ENCODE results near the gene SELPLG. TPM values are rescaled to one million over a fixed set of nuclear protein-coding genes. Genes with fewer than 3 reads are reported as not detected.
"Not testable (repeated sequence)": the region's sequence is repeated elsewhere in the genome, so short reads cannot be mapped to it uniquely, and the experiment has no call there.

SELPLG gene
- total RNA-seq, 1 donor from 2014 or later = 0.51 TPM

DNA sequence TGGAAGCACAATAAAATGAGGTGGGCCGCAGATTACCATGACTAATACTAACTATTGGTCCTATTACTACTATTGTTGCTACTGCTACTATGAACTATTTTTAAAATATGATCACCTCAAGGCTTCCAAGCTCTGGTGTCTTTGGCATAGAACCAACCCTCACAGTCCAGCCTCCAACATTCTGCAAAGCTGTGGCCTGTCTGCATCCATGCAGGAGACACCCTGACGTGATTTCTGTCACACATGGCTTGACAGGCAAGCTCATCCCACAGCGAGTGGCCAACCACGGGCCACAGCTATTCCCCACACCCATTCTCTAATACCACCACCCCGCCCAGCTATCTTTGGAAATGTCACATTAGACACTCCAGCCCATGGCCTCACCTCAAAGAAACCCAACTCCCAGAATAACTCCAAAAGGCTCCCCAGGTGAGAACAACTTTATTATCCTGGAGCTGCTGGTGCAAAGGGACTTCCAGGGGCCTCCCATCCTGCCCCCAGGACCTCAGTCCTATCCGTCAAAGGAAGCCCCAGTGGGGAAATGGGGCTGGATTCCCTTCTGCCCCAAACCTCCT, 56.9 kb downstream of the SELPLG start:
- Mint-ChIP-seq H3K4me3 (no peak overlapping the region), H3K4me1 (no peaks in the 10 kb centered on the region), H3K36me3 (ENCODE audit: low read depth) (no peaks in the 10 kb centered on the region), H3K9me3 (peaks cover 4% of the 10 kb centered on the region), H3K27ac (ENCODE audit: unreplicated experiment) (no peak overlapping the region), H3K27me3 (ENCODE audit: low read depth) (peaks cover 9% of the 10 kb centered on the region)
- TF ChIP-seq, protein P1, sequence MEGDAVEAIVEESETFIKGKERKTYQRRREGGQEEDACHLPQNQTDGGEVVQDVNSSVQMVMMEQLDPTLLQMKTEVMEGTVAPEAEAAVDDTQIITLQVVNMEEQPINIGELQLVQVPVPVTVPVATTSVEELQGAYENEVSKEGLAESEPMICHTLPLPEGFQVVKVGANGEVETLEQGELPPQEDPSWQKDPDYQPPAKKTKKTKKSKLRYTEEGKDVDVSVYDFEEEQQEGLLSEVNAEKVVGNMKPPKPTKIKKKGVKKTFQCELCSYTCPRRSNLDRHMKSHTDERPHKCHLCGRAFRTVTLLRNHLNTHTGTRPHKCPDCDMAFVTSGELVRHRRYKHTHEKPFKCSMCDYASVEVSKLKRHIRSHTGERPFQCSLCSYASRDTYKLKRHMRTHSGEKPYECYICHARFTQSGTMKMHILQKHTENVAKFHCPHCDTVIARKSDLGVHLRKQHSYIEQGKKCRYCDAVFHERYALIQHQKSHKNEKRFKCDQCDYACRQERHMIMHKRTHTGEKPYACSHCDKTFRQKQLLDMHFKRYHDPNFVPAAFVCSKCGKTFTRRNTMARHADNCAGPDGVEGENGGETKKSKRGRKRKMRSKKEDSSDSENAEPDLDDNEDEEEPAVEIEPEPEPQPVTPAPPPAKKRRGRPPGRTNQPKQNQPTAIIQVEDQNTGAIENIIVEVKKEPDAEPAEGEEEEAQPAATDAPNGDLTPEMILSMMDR (conservative IDR thresholded peaks at IDR 0.05) = no peak
- DNase-seq (ENCODE audit: low read depth, low spot score) = no peak

DNA sequence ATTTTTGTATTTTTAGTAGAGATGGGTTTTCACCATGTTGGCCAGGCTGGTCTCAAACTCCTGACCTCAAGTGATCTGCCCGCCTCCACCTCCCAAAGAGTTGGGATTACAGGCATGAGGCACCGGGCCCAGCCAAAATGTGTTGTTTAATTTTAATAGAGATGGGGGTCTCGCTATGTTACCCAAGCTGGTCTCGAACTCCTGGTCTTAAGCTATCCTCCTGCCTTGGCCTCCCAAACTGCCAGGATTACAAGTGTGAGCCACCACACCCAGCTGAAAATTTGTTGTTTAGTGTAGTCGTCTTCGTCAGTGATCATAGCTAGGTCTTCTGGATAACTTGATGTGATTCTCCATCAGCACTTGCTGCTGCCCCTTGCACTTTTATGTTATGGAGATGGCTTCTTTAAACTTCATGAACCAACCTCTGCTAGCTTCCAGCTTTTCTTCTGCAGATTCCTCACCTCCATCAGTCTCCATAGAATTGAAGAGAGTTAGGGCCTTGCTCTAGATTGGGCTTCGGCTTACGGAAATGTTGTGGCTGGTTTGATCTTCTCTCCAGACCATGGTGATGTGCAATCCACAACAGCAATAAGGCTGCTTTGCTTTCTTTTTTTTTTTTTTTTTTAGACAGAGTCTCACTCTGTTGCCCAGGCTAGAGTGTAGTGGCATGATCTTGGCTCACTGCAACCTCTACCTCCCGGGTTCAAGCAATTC, 58.3 kb downstream of the SELPLG start:
- Mint-ChIP-seq H3K4me1 (no peaks in the 10 kb centered on the region), H3K27ac (ENCODE audit: unreplicated experiment) (no peak overlapping the region), H3K9me3 (peaks cover 4% of the 10 kb centered on the region), H3K27me3 (ENCODE audit: low read depth) (peaks cover 9% of the 10 kb centered on the region), H3K36me3 (ENCODE audit: low read depth) (no peaks in the 10 kb centered on the region), H3K4me3 (no peak overlapping the region)
- DNase-seq (ENCODE audit: low read depth, low spot score) = no peak
- TF ChIP-seq, protein P1 (conservative IDR thresholded peaks at IDR 0.05) = no peak

DNA sequence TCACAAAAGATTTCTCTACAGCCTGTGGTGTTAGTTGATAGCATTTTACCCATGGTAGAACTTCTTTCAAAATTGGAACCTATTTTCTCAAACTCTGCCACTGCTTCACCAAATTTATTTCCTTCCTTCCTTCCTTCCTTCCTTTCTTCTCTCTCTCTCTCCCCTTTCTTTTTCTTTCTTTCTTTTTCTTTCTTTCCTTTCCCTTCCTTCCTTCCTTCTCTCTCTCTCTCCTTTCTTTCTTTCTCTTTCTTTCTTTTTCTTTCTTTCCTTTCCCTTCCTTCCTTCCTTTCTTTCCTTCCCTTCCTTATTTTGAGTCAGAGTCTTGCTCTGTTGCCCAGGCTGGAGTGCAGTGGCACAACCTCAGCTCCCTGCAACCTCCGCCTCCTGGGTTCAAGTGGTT, 59.4 kb downstream of the SELPLG start:
- H3K9me3 Mint-ChIP-seq; DNase-seq (ENCODE audit: low read depth, low spot score); H3K4me1 Mint-ChIP-seq; H3K27ac Mint-ChIP-seq (ENCODE audit: unreplicated experiment); H3K27me3 Mint-ChIP-seq (ENCODE audit: low read depth); H3K4me3 Mint-ChIP-seq; H3K36me3 Mint-ChIP-seq (ENCODE audit: low read depth): not testable (repeated sequence)

DNA sequence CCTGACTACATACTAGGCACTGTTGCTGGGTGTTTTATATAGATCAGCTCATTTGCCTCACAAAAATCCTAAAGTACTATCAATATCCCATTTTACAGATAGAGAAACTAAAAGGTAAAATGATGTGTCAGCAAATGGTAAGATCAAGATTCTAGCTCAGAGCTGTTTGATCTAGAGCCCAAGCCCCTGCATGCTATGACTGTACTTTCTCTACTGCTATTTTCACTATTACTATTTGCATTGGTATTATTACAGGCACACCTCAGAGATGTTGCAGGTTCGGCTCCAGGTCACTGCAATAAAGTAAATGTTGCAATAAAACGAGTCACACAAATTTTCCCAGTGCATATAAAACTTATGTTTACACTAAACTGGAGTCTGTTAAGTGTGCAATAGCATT, 60.4 kb downstream of the SELPLG start:
- H3K4me3 Mint-ChIP-seq = no peak overlapping the region
- no peaks in the 10 kb centered on the region for H3K9me3 Mint-ChIP-seq
- no peak for DNase-seq (ENCODE audit: low read depth, low spot score)
- TF ChIP-seq, protein P1 (conservative IDR thresholded peaks at IDR 0.05) = no peak
- H3K27ac Mint-ChIP-seq (ENCODE audit: unreplicated experiment) = no peak overlapping the region
- H3K36me3 Mint-ChIP-seq (ENCODE audit: low read depth) = peaks cover 2% of the 10 kb centered on the region
- no peaks in the 10 kb centered on the region for H3K4me1 Mint-ChIP-seq
- peaks cover 9% of the 10 kb centered on the region for H3K27me3 Mint-ChIP-seq (ENCODE audit: low read depth)

DNA sequence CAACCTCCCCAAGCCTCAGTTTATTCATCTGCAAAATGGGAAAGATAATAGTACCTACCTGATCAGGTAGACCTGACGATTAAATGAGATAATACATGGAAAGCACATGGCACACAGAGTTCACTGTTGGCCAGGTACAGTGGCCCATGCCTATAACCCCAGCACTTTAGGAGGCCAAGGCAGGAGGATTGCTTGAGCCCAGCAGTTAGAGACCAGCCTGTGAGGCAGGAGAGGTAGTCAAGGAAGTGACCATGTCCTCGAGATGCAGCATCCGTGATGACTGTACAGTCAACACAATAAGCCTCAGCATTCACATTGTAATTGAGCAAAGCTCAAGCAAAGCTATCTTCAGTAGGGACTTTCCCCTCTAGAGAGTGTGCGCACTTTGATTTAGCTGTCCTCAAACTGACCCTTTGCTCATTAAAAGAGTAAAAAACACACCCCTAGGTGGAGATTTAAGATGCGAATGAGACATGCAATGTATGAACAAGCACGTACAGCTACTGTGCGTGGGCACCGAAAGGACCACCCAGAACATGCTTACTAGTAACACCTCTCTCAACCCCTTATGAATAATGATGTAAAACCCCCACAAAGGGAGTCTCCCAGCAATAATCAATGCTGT, 61.4 kb downstream of the SELPLG start:
- Mint-ChIP-seq H3K27ac (ENCODE audit: unreplicated experiment) (no peak overlapping the region), H3K4me1 (no peaks in the 10 kb centered on the region), H3K9me3 (no peaks in the 10 kb centered on the region), H3K4me3 (no peak overlapping the region), H3K36me3 (ENCODE audit: low read depth) (peaks cover 3% of the 10 kb centered on the region), H3K27me3 (ENCODE audit: low read depth) (peaks cover 9% of the 10 kb centered on the region)
- DNase-seq (ENCODE audit: low read depth, low spot score) = no peak
- TF ChIP-seq, protein P1 (conservative IDR thresholded peaks at IDR 0.05) = no peak

Small RNA genes within 50 kb of the gene (microRNA-seq; reads per million reads assigned to microRNA genes)
- gene MIR4496 = not detected

Other genes with a start within 250 kb of the SELPLG start
- gene FICD, start 118.6 kb downstream of the SELPLG start, total RNA-seq = 2.9 and 3.4 TPM in 2 replicates
- 87.5 and 89.5 TPM in 2 replicates for gene SART3, start 72.7 kb downstream of the SELPLG start, total RNA-seq
- 54.4 and 55.5 TPM in 2 replicates for gene ISCU, start 71.3 kb downstream of the SELPLG start, total RNA-seq
- gene TMEM119, start 35.8 kb downstream of the SELPLG start, total RNA-seq = 0.72 and 1.0 TPM in 2 replicates
- gene CORO1C, start 97.6 kb upstream of the SELPLG start, total RNA-seq = 171 and 175 TPM in 2 replicates
- 32.9 and 34.3 TPM in 2 replicates for gene SSH1, start 223.7 kb upstream of the SELPLG start, total RNA-seq
- gene DAO, start 246.2 kb upstream of the SELPLG start, total RNA-seq = not detected in 2 replicates